ENCODE results near the gene FOSB. TPM values are rescaled to one million over a fixed set of nuclear protein-coding genes. Genes with fewer than 3 reads are reported as not detected.

The FOSB gene
- total RNA-seq (100 to 1,000 TPM in 3 of 7 donors, 10 to 100 TPM in 2, 1 to 10 TPM in 2; 2.9 to 295 (median 44.3) TPM), polyA plus RNA-seq (100 to 1,000 TPM in 1 of 2 donors, 1 to 10 TPM in 1; 4.9 to 142 TPM)
- long read RNA-seq, donor 1, partial matches to known transcripts, result 0 of 8 reads
- long read RNA-seq, donor 1, other reads (novel, unspliced or antisense), result 4 of 8 reads
- long read RNA-seq, donor 2, transcript FOSB-205 (1 exons, 2,182 nt), result major isoform, 7 of 11 reads
- long read RNA-seq, donor 2, partial matches to known transcripts, result 0 of 11 reads
- long read RNA-seq, donor 2, other reads (novel, unspliced or antisense), result 0 of 11 reads
- long read RNA-seq, donor 3, partial matches to known transcripts, result 1 of 20 reads
- long read RNA-seq, donor 3, other reads (novel, unspliced or antisense), result 11 of 20 reads

DNA sequence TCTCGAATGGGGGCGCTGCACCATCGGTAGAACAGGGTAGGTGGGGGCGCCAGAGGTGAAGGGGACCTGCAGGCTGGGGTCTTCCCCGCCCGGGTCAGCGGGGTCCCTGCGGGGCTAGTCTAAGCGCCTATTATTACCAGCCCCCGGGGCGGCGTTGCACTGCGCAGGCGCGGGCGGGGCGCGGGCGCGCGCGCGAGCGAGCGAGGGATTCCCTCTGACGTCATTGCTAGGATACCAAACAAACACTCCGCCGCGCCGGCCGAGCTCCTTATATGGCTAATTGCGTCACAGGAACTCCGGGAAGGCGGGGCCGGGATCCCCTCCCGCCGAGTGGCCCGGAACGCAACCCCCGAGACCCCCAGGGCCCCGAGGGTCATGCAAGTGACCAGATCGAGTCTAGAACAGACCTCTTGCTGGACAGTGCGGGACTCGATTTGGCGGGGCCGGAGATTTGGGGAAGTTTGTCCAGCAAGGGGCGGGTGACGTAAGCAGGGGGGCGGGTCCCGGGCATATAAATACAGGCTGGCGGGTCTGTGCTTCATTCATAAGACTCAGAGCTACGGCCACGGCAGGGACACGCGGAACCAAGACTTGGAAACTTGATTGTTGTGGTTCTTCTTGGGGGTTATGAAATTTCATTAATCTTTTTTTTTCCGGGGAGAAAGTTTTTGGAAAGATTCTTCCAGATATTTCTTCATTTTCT, at the start of gene FOSB:
Gene FOSB, plus strand, starts transcription at position 541 of the 703 bp plus-strand sequence. CDS start 591 bp downstream, outside the sequence.
- peak within 1 kb of the TSS; percentile 90 to 95 for H3K27ac ChIP-seq
- TF ChIP-seq EP300 (IDR thresholded peaks at IDR 0.05) (peak; percentile 89), POLR2A (IDR thresholded peaks at IDR 0.05) (peak; percentile 96)
- TF ChIP-seq, protein P1, sequence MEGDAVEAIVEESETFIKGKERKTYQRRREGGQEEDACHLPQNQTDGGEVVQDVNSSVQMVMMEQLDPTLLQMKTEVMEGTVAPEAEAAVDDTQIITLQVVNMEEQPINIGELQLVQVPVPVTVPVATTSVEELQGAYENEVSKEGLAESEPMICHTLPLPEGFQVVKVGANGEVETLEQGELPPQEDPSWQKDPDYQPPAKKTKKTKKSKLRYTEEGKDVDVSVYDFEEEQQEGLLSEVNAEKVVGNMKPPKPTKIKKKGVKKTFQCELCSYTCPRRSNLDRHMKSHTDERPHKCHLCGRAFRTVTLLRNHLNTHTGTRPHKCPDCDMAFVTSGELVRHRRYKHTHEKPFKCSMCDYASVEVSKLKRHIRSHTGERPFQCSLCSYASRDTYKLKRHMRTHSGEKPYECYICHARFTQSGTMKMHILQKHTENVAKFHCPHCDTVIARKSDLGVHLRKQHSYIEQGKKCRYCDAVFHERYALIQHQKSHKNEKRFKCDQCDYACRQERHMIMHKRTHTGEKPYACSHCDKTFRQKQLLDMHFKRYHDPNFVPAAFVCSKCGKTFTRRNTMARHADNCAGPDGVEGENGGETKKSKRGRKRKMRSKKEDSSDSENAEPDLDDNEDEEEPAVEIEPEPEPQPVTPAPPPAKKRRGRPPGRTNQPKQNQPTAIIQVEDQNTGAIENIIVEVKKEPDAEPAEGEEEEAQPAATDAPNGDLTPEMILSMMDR (IDR thresholded peaks at IDR 0.05), result peak in 1 of 3 donors; percentile 21
- WGBS, 3 donors, result 0 to 1% (median 0%) methylated on average over 56 of the region's 56 CpGs
- no peaks in the 10 kb centered on the region for H3K36me3 ChIP-seq
- intact Hi-C loops (cut with DNase I), result no loop called here
- peaks cover 12% of the 10 kb centered on the region for H3K4me1 ChIP-seq (ENCODE audit: insufficient read depth)
- peak within 1 kb of the TSS; percentile 53 for H3K4me3 ChIP-seq
- H3K9me3 ChIP-seq, result no peaks in the 10 kb centered on the region
- peak; percentile 93 to 97 (median 97) for DNase-seq
- H3K27me3 ChIP-seq, result no peaks in the 10 kb centered on the region

DNA sequence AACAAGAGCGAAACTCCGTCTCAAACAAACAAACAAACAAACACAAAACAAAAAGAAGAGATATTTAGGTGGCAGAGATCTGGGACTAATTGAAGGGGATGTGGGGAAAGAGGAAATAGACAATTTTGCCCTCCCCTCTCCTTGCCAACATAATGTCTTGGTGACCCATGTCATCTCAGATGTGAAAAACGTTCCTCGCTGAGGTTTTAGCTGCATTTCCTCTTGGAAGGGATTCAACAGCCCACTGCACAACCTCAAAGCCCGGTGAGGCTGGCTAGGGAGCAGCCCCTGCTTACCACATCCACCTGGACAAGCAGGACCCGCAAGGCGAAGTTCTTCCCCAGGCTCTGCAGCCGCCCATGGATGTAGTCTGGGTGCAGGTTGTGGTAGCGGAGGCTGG, 49.0 kb upstream of the FOSB start:
- 73 to 78% (median 76%) methylated on average over 9 of the region's 9 CpGs for WGBS, 3 donors
- Histone ChIP-seq H3K9me3 (no peaks in the 10 kb centered on the region), H3K4me3 (no peak overlapping the region), H3K36me3 (no peaks in the 10 kb centered on the region), H3K27me3 (no peaks in the 10 kb centered on the region), H3K27ac (no peak overlapping the region), H3K4me1 (ENCODE audit: insufficient read depth) (peaks cover 3% of the 10 kb centered on the region)
- no peak for TF ChIP-seq EP300 (IDR thresholded peaks at IDR 0.05)
- TF ChIP-seq, protein P1 (IDR thresholded peaks at IDR 0.05), result no peak
- TF ChIP-seq POLR2A (IDR thresholded peaks at IDR 0.05), result no peak
- intact Hi-C loops (cut with DNase I), result no loop called here
- DNase-seq, result no peak

DNA sequence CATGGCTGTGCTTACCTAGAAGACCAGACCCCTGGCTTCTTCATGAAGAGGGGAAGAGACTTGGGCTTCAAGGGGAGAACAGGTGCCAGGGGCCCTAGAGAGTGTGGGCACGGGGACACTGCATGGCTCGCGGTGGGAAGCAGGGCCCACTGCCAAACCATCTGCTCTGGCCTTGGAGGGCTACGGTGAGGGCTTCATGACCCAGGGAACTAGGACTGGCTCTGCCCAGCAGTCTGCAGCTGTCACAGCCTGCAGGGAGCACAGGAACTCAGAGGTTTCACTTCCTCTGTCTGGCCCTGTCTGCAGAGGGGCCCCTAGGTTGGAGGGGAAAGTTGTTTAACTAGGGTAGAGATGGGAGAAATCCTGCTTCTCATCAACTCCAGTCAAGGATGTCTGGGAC, 48.4 kb upstream of the FOSB start:
- Histone ChIP-seq H3K4me1 (ENCODE audit: insufficient read depth) (peaks cover 6% of the 10 kb centered on the region), H3K27me3 (no peaks in the 10 kb centered on the region), H3K36me3 (no peaks in the 10 kb centered on the region), H3K27ac (no peak overlapping the region), H3K9me3 (no peaks in the 10 kb centered on the region), H3K4me3 (no peak overlapping the region)
- DNase-seq, result no peak
- 10 to 17% (median 16%) methylated on average over 4 of the region's 4 CpGs for WGBS, 3 donors
- intact Hi-C loops (cut with DNase I), result no loop called here
- TF ChIP-seq, protein P1 (IDR thresholded peaks at IDR 0.05), result no peak
- TF ChIP-seq EP300 (IDR thresholded peaks at IDR 0.05) (no peak), POLR2A (IDR thresholded peaks at IDR 0.05) (no peak)

DNA sequence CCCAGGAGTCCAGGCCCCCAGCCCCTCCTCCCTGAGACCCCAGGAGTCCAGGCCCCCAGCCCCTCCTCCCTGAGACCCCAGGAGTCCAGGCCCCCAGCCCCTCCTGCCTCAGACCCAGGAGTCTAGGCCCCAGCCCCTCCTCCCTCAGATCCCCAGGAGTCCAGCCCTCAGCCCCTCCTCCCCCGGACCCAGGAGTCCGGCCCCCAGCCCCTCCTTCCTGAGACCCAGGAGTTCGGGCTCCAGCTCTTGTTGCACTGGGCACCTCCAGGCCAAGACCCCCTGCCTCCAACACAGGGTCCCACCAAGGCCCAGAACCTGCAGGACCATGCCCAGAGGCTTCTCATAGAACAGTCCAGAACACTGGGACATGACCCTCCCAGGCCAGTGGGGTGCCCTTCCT, 47.9 kb upstream of the FOSB start:
- no peaks in the 10 kb centered on the region for H3K9me3 ChIP-seq
- intact Hi-C loops (cut with DNase I), result loop anchor here in 1 of 4 donors (10.0 kb wide), 1 partner anchor 265 kb away; no protein-coding TSS in a partner anchor
- WGBS, 3 donors, result 20 to 28% (median 28%) methylated on average over 1 to 3 of the region's 3 CpGs
- H3K4me1 ChIP-seq (ENCODE audit: insufficient read depth), result peaks cover 6% of the 10 kb centered on the region
- TF ChIP-seq, protein P1 (IDR thresholded peaks at IDR 0.05), result no peak
- TF ChIP-seq EP300 (IDR thresholded peaks at IDR 0.05), result no peak
- no peak for TF ChIP-seq POLR2A (IDR thresholded peaks at IDR 0.05)
- H3K27ac ChIP-seq, result no peak overlapping the region
- H3K27me3 ChIP-seq, result no peaks in the 10 kb centered on the region
- no peak for DNase-seq
- H3K4me3 ChIP-seq, result no peak overlapping the region
- no peaks in the 10 kb centered on the region for H3K36me3 ChIP-seq

All from ovary (tissue), 10 donors.